DMS153 treated with DMSO at 0.1 percent for 48 hours (cell line): ENCODE measurements around the gene LMNTD1.
"Not testable (repeated sequence)": the region's sequence is repeated elsewhere in the genome, so short reads cannot be mapped to it uniquely, and the experiment has no call there.

ENCODE experiments used
- DNase-seq: peaks from one replicate; lab custom pipeline; 2025; ENCODE audit not compliant: unreplicated experiment; lab: John Stamatoyannopoulos, UW

LMNTD1 gene

DNA sequence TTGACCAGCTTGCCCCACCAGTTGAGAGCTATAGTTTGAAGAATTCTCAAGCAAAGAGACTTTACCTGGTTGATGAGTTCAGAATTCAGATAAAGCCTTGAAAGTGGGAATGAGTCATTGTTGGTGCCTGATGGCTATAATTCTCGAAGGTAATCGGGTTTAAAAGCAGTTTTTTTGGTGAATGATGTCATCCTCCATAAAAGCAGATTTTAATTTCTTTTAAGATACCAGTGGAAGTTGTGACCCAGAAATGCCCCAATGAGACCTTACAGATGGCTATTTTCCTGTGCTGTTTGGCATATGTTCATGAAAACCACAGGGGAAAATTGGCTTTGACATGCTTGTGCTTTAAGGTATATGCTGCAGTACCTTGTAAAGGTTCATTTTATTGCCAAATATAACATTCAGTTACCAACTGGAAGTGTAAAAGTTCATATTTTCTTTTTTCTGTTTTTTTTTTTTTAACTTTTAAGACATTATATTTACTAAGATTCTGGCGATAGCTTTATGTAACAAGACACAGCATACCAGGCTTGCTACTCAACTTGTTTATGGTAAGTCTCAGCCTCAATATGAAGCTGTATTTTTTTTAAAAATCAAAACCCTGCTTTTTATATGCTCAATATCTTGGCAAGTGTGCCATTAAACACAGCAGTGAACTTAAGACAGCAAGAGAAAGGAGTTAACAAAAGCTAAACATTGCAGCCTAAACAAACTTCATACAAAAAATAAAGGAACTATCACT lies 119.3 kb downstream of the LMNTD1 start:
- no peak for DNase-seq

DNA sequence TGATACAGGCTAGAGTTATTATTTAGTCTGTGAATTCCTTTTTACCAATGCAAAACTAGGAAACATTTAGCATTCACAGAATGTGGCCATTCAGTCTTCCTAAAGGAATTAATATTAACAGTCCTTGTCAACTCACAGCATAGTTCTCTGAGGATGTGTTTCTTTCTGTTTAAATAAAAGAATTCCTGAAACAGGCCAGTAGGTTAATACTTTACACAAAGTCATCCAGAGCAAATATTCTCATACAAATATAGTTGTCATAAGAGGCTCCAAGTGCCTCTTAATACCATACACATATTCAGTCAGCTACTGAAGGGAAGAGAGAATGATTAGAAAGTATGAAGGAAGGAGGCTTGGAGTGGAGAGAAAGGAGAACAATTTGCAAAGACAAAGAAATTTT lies 120.1 kb downstream of the LMNTD1 start:
- no peak for DNase-seq

DNA sequence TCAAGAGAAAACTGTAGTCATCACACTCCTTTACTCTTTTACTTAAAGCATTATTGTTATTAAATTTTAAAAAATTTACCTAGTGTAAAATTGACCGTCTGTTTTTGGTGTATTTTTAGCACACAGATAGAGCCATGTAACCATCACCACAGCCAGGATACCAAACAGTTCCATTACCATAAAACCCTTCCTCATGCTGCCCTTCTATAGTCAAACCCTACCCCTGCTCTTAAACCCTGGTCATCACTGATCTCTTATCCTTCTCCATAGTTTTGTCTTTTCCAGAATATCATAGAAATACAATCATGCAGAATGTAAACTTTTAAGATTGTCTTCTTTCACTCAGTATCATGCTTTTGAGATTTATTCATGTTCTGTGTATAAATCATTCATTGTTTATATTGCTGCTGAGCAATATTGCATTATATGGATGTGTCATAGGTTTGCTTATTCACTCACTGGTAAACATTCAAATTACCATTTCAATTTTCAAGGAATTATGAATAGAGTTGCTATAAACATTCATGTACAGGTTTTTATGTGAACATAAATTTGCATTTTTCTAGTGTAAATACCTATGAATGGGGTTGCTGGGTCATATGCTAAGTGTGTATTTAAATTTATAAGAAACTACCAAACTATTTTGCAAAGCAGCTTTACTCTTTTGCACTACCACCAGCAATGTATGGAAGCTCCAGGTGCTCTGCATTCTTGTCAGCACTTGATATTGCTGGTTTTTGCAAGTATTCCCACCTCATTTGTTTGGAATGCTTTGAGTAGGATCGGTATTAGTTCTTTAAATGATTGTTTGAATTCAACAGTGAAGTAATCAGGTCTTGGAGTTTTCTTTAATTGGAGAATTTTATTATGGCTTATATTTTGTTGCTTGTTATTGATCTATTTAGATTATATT lies 125.5 kb downstream of the LMNTD1 start:
- no peak for DNase-seq

DNA sequence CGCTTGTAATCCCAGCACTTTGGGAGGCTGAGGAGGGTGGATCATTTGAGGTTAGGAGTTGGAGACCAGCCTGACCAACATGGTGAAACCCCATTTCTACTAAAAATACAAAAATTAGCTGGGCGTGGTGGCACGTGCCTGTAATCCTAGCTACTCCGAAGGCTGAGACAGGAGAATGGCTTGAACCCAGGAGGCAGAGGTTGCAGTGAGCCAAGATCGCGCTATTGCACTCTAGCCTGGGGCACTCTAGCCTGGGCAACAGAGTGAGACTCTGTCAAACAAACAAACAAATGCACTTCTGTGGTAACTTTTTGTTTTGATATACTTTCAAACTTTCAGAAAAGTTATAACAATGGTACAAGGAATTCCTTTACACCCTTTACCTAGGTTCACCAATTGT lies 126.3 kb downstream of the LMNTD1 start:
- DNase-seq = not testable (repeated sequence)
